GM12892 (cell line): ENCODE data around the gene PLSCR2.

ENCODE experiments used
- POLR2A ChIP-seq: IDR thresholded peaks from 2 replicates; pipeline ENCODE4 v1.6.1; 2011; ENCODE audit warnings: low read depth, low read length, control low read depth
- POLR2AphosphoS5 ChIP-seq: IDR thresholded peaks from 2 replicates; pipeline ENCODE4 v1.6.1; 2011; ENCODE audit warnings: low read depth, low read length, control low read depth
- TAF1 ChIP-seq: IDR thresholded peaks from 2 replicates; pipeline ENCODE4 v1.6.1; 2011; ENCODE audit warnings: low read depth, mild to moderate bottlenecking, control low read depth, low read length, borderline replicate concordance

DNA sequence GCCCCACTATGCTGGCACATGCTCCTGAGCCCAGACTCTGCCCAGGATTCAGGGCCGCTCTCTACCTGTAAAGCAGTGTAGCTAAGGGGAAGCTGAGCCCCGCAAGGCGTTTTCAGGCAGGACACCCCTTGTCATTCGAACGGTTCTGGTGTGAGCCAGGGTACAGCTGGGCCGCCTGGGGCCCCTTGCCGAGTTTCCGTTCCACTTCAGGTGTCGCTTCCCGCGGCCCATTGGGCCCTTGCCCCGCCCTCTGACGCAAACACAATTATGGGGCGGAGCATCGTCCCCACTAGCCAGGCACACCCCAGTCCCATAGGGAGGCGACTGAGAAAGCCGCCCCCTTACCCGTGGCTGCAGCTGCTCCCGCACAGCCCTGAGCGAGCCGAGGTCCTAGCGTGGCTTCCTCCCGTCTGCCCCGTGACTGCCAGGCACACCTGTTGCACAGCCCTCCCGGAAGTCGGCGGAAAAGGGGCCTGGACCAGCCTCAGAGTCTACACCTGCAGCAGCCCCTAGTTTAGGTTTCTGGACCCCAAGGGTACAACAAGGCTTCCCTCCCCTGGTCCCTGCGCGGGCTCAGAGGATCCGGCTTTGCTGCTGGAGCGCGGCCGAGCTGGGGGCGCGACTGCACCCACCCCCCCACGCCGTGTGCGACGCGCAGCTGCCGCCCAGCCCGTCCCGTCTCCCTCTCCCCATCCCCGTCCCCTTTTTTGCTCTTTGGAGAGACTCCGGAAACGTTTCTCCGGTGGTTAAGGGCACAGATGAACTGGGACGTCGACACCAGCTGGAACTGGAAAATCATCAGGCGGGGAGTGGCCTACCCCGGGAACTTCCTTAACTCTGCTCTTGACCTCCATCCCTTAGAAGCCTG, at the start of gene PLSCR2:
- TF ChIP-seq POLR2A: no peak
- TF ChIP-seq TAF1: no peak
- TF ChIP-seq POLR2AphosphoS5: no peak
